GM12875 (cell line): Measurements from ENCODE around the gene GOLM1.

ENCODE experiments used
- H3K4me3 ChIP-seq: one replicate; pipeline ENCODE4 v1.5.1; 2011; ENCODE audit warnings: low read depth, low read length, control low read depth
- TF ChIP-seq, protein P1 (sequence below): IDR thresholded peaks from 2 replicates; pipeline ENCODE4 v1.5.1; 2011; ENCODE audit warnings: low read depth, mild to moderate bottlenecking, control low read depth, inconsistent platforms, low read length, moderate library complexity, borderline replicate concordance; ENCODE audit not compliant: insufficient read depth

The GOLM1 gene

DNA sequence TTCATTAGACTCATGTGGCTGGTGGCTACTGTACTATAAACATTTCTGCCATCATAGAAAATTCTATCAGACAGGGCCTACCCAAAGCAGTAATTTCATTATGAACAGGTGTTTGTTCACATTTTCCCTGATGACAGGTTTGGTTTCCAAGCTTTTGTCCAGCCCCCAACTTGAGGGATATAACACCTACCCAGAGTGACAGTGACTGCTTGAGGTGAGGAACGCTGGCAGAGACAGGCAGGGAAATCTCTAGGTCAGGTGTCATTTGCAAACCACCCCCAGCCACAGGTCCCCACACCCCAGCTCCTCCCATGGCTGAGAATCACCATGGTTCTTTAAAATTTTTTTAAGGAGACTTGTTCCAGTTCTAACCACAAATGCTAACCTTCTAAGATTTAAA lies 25.5 kb downstream of the GOLM1 start:
- no peak overlapping the region for H3K4me3 ChIP-seq
- TF ChIP-seq, protein P1, sequence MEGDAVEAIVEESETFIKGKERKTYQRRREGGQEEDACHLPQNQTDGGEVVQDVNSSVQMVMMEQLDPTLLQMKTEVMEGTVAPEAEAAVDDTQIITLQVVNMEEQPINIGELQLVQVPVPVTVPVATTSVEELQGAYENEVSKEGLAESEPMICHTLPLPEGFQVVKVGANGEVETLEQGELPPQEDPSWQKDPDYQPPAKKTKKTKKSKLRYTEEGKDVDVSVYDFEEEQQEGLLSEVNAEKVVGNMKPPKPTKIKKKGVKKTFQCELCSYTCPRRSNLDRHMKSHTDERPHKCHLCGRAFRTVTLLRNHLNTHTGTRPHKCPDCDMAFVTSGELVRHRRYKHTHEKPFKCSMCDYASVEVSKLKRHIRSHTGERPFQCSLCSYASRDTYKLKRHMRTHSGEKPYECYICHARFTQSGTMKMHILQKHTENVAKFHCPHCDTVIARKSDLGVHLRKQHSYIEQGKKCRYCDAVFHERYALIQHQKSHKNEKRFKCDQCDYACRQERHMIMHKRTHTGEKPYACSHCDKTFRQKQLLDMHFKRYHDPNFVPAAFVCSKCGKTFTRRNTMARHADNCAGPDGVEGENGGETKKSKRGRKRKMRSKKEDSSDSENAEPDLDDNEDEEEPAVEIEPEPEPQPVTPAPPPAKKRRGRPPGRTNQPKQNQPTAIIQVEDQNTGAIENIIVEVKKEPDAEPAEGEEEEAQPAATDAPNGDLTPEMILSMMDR = no peak

DNA sequence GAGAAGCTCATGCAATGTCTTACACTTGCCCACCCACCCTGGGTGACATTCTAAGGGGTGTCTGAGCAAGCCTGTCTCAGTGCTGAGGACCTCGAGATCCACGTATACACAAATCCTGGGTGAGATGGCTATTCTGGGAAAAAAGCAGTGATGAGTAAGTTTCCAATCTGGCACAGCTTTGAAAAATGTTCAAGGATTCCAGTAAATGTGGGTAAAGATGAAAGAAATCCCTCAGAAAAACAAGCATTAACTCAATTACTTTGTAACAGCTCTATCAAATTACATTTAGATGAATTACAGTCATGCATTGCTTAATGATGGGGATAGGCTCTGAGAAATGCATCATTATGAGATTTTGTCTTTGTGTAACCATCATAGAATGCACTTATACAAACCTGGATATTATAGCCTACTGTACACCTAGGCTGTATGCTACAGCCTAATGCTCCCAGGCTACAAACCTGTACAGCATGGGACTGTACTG lies 26.9 kb downstream of the GOLM1 start:
- no peak overlapping the region for H3K4me3 ChIP-seq
- TF ChIP-seq, protein P1 = no peak

DNA sequence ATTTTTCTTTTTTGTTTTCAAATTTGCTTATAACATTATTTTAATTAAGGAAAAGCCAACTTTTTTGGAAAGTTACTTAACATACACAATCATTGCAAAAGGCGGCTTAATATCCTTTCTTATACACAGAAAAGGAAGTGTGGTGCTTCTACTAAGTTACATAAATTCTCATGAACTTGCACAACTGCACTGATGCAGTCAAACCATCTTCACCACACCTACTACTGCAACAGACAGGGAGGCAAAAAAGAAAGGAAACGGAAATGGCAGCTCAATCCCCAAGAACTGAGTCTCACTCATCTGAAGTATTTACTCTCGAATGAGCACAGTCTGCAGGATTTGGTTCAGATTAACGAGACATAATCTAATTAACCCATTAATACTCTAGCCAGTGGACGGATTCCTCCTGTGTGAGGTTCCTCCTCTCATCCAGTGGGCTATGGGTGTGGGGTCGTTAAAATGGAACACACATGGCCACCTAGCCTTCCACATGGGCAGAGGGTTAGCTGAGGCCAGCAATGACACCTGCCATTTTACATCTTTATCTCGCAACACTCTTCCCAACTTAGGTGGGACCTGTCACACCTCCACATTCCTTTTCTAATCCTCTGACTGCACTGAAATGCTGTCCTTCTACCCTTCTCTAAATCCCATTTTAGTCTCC lies 30.0 kb downstream of the GOLM1 start:
- H3K4me3 ChIP-seq = no peak overlapping the region
- TF ChIP-seq, protein P1 = no peak

DNA sequence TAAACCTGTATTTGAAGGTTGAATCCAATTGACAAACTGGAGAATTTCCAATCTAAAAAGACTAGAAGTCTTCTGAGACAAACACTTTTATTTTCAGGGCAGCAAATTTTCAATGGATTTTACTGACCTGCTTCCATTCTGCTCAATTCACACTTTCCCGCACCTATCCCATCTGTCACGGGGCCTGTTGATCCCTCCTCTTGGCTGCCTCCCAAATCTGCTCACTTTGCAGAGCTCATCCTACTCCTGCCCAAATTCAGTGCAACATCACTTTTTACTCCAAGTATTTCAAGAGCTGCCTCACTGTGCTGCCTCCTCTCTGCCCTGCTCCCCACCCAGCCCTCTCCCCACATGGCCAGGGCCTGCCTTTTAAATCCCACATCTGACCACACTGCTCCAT lies 35.1 kb downstream of the GOLM1 start:
- H3K4me3 ChIP-seq = no peak overlapping the region
- TF ChIP-seq, protein P1 = no peak

DNA sequence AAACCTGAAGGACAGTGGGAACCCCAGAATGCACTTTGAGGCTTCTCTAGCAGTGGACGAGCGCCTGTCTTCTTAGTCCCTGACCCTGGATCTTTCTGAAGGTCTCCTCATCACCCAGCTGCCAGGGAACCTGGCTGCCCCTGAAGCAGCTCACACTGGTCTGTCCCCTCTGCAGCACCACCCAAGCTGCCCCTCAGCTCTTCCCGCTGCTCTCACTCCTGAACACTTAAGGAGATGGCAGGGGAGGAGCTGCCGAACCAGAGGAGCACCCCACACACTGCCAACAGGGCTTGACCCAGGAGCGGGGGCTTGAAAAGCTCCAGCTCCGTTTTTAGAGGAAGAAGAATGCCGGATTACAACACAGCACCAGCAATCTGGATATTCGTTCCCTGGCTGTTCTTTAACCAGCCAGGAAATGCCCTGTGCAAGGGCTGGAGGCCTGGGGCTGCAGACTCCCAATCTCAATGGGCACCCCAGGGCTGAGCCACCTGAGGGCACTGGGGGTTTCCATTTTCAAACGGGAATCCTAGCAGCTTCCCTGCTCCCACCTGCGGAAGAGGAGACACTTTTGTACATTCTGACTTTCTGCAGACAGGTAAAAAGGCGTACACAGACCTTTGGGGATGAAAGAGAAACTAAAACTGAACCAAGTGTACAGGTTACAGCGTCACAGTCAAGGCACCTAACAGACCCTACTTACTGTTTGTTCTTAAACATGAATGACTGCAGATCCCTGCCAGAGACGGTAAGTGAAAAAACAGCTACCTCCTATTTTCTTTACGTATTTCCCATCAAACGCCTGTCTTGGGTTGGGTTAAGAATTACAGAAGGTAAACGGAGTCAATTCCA lies 36.3 kb downstream of the GOLM1 start:
- H3K4me3 ChIP-seq = no peak overlapping the region

DNA sequence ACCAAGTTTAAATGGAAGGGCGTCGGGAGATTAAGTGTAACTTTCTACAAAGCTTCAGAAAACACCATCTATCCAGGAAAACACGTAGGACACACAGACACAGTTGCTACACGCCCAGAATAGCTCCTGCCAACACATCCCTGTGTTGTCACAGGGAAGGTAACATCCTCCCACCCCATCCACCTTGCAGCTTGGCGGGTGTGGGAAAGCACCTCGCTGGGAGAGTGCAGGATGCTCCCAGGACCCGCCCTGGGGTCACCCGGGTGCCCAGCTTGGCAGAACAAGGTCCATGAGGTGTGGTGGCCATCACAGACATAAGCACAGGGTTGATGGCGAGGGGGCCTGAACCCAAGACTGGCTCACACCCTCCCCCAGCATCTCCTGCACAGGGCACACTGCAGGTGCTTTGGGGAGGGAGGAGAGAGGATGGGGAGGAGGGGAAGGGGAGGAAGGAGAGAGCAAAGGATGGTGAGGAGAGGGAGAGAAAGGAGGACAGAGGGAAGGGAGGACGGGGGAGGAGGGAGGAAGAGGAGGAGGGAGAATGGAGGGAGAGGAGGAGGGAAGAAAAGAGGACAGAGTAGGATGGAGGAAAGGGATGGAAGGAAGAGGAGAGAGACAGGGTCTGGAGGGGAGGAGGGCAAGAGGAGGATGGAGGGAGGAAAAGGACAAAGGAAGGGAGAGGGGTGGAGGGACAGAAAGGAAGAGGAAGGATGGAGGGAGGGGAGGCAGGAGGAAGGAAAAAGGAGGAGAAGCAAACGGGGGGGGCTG lies 37.2 kb downstream of the GOLM1 start:
- TF ChIP-seq, protein P1 = no peak

More for the DNA sequence above, 36.3 kb downstream of the GOLM1 start:
- TF ChIP-seq, protein P1 = no peak

DNA sequence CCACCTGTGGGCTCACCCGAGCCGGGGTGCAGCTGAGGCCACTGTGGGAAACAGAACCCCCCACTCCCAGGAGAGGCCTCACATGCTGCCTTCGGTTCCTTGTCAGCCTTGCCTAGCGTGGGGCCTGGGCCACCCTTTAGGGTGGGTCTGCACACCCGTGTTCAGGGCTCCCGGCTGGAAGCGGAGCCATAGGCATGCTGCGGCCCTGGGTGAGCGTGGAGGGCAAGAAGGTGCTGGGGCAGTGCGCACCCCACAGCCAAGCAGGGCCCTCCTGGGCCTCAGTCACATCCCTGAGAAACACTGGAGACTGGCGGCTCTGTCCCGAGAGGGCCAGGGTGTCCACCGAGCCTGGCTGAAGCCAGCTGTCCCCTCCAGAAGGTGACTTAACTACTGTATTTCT lies 41.9 kb downstream of the GOLM1 start:
- no peak overlapping the region for H3K4me3 ChIP-seq
- TF ChIP-seq, protein P1 = no peak

More for the DNA sequence above, 37.2 kb downstream of the GOLM1 start:
- H3K4me3 ChIP-seq = no peak overlapping the region
